SKM-1 (cell line): Measurements from ENCODE around the gene GZF1.

Experiments
- DNase-seq: peaks from one replicate; lab custom pipeline; 2025; ENCODE audit not compliant: unreplicated experiment; lab: John Stamatoyannopoulos, UW

GZF1 gene

DNA sequence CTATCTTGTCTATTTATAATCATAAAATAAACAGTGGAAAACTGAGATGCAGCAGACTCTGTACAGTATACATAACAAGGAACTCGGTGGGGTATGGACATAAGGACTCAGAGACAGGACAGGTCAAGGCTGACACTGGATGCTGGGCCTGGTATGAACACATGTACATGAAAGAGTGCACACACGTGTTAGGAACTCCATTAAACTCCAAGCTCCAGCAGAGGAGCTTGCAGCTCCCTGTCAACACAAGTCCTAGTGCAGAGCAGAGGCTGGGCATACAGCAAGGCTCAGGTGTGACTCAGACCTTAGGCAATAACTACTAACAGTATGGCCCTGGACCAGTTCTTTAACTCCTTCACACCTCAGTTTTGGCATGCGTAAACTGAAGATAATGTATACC, 42.2 kb downstream of the GZF1 start:
- DNase-seq: no peak

DNA sequence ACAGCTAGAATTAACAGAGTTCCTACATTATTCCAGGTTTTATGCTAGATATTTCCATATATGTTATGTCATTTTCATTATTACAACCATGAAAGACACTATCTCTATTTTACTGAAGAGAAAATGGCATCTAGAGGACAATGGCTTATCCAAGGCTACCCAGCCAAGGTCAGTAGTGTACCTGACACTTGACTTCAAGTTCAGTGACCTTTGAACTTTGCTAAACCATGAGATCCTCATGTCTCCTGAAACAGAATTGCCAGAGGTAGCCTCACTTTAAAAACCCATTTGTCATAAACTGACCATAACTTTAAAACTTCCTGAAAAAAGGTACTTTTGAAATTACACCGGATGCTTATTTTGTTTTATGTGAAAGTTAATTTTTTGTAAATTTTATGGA, 44.9 kb downstream of the GZF1 start:
- no peak for DNase-seq

DNA sequence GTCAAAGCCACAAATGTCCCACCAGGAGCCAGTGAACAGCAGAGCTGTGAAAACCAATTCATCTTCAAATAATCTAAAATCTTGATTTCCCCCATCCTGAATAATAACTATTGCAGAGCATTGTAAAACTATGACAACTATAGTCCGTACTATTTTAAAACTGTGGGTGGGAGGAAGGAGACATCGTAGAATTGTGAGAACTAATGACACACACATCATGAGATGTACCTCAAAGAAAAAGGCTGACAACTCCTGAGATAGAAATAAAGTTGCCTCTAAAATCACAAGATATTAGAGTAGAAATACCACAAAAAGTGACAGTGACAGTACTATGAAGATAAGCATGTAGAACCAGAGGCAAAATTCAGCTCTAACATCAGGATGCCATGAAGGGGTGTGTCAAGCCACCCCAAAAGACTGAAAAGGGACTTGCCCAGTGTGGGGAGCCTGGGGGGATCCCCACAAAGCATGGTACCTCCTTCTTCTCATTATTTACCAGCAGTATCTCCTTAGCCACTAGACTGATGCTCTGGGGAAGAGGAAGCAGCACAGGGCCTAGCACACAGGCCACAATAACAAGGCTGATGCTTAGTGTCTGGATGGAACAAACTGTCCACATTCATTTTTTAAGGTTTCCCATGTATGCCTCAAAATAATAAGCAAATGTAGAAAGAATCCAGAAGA, 45.9 kb downstream of the GZF1 start:
- DNase-seq: no peak

DNA sequence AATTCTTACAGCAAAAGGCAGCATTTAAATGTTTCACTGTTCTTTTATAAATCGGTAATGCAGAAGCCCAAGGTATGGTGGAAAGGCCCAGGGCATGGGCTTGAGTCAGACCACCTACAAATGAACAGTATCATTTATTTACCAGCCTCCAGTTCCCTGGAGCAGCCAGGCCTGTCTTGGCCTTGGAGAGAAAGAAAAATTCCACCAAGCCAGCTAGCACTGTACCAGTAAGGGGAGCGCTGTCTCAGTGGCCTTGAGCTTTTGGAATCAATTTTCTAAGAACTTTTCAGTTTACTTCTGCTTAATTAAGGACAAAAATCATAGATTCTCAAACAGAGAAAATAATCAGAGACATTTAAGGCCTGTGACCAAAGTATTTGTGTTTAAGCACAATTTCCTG, 47.0 kb downstream of the GZF1 start:
- DNase-seq: no peak

DNA sequence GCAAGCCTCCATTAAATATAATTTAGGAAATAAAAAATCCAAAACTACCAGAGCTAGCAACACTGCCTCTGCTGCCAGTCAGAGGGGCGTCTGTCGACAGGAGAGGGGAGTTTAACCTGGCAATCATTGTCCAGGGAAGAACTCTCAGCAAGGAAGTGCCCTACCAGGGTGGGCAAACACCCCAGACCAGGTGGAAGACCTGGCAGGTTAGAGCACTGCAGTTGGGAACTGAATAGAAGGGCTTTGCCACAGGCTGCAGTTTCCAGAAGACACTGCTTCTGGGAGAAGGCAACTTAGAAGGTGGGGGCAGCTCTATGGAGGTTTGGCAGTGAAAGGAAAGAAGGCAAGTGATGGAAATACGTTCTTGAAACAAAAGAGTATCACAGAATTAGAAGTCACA, 47.8 kb downstream of the GZF1 start:
- DNase-seq: no peak

DNA sequence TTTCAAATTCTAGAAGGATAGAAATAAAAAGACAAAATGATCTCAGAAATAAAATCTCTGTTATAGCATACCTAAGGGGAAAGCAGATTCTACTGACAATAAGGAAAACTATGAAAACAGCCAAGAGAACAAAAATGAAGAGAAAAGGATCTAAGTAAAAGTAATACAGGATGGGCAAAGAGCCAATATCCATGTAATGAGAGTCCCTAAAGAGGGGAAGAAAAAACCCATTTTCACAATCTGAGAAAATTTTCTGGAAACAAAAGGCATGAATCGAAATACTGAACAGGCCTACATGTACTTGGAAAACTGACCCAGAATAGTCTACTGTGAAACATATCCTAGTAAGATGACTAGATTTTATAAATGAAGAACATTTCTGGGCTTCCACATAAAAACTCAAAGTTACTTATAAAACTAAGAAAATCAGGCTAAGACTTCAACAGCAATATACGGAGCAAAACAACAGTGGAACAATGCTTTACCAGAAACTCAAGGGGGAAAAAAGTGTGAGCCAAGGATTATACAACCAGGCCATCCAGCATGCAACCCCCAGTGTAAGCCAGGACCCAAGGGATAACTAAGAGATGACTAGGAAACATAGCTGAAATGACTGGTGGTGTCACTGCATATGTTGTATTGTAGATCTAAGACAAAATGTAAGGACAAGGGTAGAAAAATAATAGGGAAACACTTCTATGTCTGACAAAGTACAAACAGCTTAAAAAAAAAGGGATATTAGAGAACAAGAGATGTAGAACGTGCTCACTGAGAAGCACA, 49.1 kb downstream of the GZF1 start:
- no peak for DNase-seq

DNA sequence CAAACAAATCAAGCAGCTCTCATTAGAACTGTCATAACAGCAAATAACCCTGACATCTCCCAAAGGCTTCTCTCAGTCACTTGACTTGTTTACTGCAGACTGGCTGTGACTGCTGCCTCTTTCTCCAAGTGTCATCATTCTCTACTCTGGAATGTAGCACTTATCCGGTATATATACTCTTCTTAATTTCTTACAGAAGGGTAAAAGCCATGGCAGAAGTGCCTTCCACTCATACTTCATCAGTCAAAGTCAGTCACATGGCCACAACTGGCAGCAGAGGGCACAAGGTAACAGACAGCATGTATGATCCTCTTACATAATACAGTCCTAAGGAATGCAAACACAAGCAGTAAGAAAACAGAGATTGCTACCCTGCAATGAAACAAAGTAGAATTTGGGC, 50.0 kb downstream of the GZF1 start:
- DNase-seq: no peak

DNA sequence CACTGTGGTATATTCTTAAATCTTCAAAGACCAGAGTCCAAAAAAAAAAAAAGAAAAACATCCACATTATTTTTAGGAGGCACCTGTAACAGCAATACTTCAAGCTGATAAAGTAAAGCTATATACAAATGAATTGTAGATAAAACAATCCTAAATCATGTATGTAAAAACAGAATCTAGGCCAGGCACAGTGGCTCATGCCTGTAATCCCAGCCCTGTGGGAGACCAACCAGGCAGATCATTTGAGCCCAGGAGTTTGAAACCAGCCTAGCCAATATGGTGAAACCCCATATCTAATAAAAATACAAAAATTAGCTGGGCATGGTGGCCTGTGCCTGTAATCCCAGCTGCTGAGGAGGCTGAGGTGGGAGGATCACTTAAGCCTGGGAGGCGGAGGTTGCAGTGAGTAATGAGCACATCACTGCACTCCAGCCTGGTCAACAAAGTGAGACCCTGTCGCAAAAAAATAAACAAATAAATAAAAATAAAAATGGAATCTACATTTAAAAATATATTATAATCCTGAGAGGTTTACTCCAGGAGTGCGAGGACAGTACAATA, 52.0 kb downstream of the GZF1 start:
- no peak for DNase-seq

DNA sequence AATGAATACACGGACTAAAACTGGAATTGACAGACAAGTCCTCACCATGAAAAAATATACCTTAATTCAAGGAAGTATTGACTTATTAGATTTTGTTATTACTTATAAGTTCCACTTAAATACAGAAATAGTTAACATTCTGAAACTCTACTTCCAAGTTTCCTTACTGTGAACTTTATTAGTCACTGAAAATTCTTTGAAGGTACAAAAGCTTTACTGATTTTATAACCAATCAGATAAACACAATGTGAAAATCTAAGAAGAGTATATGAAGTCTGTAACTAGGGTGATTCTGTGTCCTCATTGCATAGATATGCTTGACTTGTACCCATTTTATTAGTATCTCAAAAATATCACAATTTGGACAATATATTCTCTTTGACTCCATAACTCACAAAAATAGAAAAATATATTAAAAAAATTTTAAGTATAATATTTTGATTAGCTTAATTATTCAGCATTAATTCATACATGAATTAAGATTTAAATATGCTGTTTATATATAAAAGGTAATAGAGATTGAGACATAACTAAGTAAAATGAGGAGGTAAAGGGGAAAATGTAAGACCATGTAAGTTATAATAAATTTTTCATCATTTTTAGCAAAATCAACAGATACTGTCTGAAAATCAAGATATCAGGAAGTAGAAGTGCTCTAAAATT, 52.7 kb downstream of the GZF1 start:
- DNase-seq: no peak

DNA sequence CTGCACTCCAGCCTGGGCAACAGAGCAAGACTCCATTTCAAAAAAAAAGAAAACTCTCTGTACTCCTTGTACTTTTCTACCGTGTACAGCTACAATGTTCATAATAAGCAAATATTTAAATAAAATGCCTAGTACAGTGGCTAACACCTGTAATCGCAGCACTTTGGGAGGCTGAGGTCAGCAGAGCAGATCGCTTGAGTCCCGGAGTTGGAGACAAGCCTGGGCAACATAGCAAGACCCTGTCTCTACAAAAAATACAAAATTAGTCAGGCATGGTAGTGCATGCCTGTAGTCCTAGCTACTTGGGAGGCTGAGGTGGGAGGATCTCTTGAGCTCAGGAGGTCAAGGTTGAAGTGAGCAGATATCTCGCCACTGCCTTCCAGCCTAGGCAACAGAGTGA, 53.6 kb downstream of the GZF1 start:
- DNase-seq: no peak

DNA sequence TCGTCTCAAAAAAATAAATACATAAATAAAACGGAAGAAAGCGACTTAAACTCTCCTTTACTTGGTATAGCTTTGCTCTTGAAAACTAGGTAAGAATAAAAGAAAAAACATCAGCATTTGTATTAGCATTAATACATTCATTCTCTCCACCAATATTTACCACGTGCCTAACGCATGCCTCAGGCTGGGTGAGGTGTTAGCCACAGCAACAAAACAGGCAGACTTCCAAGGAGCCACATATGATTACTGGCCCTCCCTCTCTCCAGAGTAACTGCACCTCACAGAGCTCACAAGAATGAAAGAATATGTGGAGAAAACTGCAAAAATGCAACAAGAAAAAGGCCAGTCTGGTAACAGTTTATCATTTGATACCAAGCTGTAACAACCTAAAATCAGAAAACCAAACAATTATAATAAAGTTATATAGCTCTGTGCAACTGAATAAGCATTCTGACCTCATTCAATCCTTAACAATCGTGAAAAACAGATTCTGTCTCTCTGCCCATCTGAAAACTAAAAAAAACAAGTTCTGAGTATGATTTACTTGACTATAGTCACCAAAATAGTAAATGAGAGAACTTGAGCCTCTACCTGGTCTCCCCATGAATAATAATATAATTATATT, 54.1 kb downstream of the GZF1 start:
- DNase-seq: no peak

DNA sequence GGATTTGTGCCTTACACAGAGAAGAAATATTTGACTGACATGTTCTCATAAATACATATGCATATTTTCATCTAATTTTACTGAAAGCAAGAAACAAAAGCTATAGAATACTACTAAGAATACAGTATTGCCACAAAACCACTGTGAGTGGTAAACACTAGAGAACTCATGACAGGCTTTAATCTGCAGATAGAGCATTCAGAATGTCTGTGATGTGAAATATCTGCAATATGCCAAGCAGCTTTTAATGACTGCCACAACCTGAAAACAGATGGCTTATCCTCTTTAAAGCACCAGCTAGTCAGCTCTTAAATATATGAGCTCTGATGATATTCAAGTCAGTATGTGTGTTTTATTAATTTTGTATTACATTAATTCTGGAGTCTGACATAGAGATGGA, 55.9 kb downstream of the GZF1 start:
- DNase-seq: no peak

DNA sequence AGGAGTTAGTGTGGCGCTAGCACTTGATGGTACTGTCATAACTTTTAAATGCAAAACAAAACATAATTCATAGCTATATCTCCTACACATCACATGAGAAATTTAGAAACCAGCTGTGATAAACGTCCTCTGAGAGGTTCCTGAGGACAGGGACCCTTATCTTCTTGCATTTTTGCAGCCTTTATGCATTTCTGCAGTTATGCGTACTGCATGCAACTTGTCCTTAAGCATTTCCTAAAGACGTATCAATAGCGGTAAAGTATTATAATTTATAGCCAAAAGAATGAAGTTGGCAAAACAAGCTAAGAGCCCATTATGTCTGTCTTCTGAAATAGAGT, 57.6 kb downstream of the GZF1 start:
- DNase-seq: no peak

DNA sequence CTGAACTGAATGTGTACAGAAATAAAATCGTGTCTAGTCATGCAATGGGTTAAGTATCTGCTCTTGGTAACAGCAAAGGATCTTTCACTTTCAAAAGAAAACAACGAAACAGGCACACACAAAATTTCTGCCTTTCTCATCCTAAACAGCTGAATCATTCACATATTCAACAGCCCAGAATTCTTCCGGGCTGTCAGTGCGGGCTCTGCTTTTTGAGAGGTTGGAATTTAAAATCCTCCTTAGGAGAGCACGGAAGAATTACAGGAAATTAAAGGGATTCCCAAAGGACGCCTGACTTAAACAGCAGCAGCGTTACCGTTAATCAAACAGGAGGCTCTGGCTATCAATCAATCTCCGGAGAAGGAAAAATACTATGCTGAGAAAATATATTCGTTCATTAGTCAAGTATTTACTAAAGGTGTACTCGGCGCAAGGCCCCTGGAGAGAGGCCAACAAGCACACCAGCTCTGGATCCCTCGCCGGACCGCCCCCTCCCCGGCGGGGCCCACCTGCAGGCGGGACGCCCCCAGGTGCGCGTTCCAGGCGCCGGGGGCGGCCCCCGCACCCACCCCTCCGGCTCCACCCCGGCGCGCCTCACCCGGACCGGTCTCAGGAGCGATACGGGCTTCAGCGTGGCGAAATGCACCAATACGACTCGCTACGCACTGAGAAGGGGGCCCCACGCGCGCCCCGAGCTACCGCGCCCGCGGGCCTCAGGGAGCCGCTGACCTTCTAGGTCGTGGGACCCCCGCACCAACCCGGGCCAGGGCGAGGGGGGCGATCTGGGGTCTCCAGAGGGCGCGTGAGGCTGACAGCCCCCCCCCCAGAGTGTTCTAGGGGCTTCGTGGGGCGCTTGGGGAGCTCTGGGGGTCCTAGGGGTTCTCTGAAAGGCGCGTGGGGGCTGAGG, 58.3 kb downstream of the GZF1 start:
- DNase-seq: no peak

DNA sequence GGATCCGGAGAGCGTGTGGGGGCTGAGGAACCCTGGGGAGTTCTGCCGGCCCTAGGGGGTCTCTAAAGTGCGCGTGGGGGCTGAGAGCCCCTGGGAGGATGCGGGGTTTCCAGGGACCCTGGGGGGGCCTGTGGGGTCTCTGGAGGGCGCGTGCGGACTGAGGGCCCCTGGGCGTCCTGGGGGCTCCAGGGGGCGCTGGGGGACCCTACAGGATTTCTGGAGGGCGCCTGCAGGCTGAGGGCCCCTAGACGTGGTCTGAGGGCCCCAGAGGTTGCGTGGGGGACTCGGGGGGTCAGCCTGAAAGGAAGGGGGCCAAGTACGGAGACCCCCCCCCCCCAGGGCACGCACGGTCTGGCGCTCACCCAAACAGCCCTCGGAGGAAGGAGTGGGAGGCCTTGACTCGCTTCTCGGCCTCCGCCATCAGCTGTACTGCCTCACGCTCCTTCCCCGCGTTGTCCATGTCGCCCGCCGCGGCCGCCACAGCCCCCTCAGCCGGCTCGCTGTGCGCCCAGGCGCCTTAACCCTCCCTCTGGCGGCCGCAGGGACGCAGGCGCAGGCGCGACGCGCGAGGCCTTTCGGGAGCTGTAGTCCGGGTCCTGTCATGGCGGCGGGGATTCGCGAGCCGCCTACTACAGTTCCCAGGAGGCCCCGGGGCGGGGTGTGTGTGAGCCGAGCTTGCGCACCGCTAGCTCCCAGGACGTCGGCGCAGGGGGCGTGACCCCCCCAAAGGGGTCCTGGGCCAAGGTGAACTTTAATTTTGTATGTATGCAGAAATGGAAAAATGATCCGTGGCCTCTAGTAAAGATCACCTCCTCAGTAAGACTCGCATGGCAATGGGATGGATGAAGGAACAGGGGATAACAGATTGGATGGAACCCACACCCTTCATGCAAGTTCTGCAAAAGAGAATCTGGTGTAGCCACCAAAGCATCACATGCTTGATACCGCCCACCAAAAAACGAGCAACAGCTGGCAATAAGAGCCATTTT, 59.3 kb downstream of the GZF1 start, which contains the start of gene NAPB:
Gene NAPB, minus strand, starts transcription at position 546 of the 989 bp plus-strand sequence. Its CDS starts 86 bp downstream, at position 460.
- peak; percentile 72 for DNase-seq
